ENCODE data around the gene MDFIC2.

DNA sequence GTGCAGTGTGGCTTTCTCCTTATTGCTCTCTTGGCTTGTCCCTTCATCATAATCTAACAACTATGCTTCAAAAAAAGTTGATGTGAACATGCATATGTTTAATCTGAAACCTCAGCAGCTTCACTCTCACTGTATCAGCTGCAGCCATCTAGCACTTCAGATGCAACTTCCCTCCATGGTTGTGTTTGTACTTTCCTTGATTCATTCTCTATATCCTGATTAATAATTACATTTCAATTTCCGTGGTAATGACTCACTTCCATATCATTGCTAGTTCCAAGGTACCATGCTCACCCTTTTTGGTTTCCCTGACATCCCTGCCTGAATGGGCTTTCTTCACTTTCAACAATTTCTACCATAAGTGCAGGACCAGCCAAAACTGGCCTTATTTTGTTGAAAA, 51.2 kb downstream of the MDFIC2 start:
- TF ChIP-seq, protein P1, sequence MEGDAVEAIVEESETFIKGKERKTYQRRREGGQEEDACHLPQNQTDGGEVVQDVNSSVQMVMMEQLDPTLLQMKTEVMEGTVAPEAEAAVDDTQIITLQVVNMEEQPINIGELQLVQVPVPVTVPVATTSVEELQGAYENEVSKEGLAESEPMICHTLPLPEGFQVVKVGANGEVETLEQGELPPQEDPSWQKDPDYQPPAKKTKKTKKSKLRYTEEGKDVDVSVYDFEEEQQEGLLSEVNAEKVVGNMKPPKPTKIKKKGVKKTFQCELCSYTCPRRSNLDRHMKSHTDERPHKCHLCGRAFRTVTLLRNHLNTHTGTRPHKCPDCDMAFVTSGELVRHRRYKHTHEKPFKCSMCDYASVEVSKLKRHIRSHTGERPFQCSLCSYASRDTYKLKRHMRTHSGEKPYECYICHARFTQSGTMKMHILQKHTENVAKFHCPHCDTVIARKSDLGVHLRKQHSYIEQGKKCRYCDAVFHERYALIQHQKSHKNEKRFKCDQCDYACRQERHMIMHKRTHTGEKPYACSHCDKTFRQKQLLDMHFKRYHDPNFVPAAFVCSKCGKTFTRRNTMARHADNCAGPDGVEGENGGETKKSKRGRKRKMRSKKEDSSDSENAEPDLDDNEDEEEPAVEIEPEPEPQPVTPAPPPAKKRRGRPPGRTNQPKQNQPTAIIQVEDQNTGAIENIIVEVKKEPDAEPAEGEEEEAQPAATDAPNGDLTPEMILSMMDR (IDR thresholded peaks at IDR 0.05) = no peak
- TF ChIP-seq POLR2A (IDR thresholded peaks at IDR 0.05) (no peak), POLR2AphosphoS5 (IDR thresholded peaks at IDR 0.05; ENCODE audit: insufficient read depth in 1 of 2, low read depth in 1 of 2) (no peak)

All from vagina (tissue), 2 donors.